Measurements from ENCODE around the gene C9orf78. TPM values are rescaled to one million over a fixed set of nuclear protein-coding genes. Genes with fewer than 3 reads are reported as not detected.

C9orf78 gene
- total RNA-seq, 1 experiment from 2014 or later: 36.4 TPM

- ChIA-PET CTCF (interaction anchor here (1.6 kb wide), 1 partner anchor 13 kb away, joined by 9 read pairs; no protein-coding TSS in a partner anchor), POLR2A (no interaction called here)
- no peaks in the 10 kb centered on the region for H3K27me3 Mint-ChIP-seq (ENCODE audit: low read depth)
- no peaks in the 10 kb centered on the region for H3K4me1 Mint-ChIP-seq
- no peaks in the 10 kb centered on the region for H3K9me3 Mint-ChIP-seq
- no peak overlapping the region for H3K27ac Mint-ChIP-seq
- DNase-seq (ENCODE audit: low spot score): no peak
- H3K4me3 Mint-ChIP-seq: no peak overlapping the region
- peaks cover 28% of the 10 kb centered on the region for H3K36me3 Mint-ChIP-seq
- TF ChIP-seq ZNF281 (CRISPR knock-in tag; IDR thresholded peaks at IDR 0.05): no peak
- no peak for TF ChIP-seq ZNF512 (CRISPR knock-in tag; IDR thresholded peaks at IDR 0.05; ENCODE audit: borderline replicate concordance)
- ATAC-seq: no peak
Measured at GRCh38 chr9:129860653-129861446, 25.8 kb upstream of the C9orf78 start.

- POLR2A ChIA-PET: no interaction called here
- CTCF ChIA-PET: interaction anchor here (1.0 kb wide), 1 partner anchor 17 kb away, joined by 3 read pairs; no protein-coding TSS in a partner anchor
- no peaks in the 10 kb centered on the region for H3K9me3 Mint-ChIP-seq
- no peaks in the 10 kb centered on the region for H3K27me3 Mint-ChIP-seq (ENCODE audit: low read depth)
- H3K36me3 Mint-ChIP-seq: peaks cover 30% of the 10 kb centered on the region
- no peak overlapping the region; the same call in 1 of the 2 replicates for H3K27ac Mint-ChIP-seq
- no peak for ATAC-seq
- TF ChIP-seq FOXP1 (CRISPR knock-in tag; IDR thresholded peaks at IDR 0.05; ENCODE audit: borderline replicate concordance) (no peak), FOXJ3 (CRISPR knock-in tag; IDR thresholded peaks at IDR 0.05; ENCODE audit: borderline replicate concordance) (no peak), ZNF138 (CRISPR knock-in tag; conservative IDR thresholded peaks at IDR 0.05) (no peak), SMAD3 (CRISPR knock-in tag; IDR thresholded peaks at IDR 0.05; ENCODE audit: borderline replicate concordance) (no peak), EMX1 (CRISPR knock-in tag; IDR thresholded peaks at IDR 0.05) (no peak), ZNF121 (CRISPR knock-in tag; IDR thresholded peaks at IDR 0.05) (no peak), JAZF1 (CRISPR knock-in tag; IDR thresholded peaks at IDR 0.05) (no peak), ZBTB21 (CRISPR knock-in tag; IDR thresholded peaks at IDR 0.05; ENCODE audit: borderline replicate concordance) (no peak), ZNF423 (CRISPR knock-in tag; IDR thresholded peaks at IDR 0.05) (no peak)
- no peaks in the 10 kb centered on the region for H3K4me1 Mint-ChIP-seq
- no peak overlapping the region for H3K4me3 Mint-ChIP-seq
- DNase-seq (ENCODE audit: low spot score): no peak
Measured at GRCh38 chr9:129858167-129858962, 23.3 kb upstream of the C9orf78 start.

GRCh38 chr9:129857207-129857606 lies 22.1 kb upstream of the C9orf78 start:
- POLR2A ChIA-PET: no interaction called here
- no peak for DNase-seq (ENCODE audit: low spot score)
- no peaks in the 10 kb centered on the region for H3K9me3 Mint-ChIP-seq
- CTCF ChIA-PET: interaction anchor here (1.0 kb wide), 1 partner anchor 18 kb away, joined by 3 read pairs; no protein-coding TSS in a partner anchor
- H3K27me3 Mint-ChIP-seq (ENCODE audit: low read depth): no peaks in the 10 kb centered on the region
- peaks cover 33% of the 10 kb centered on the region for H3K36me3 Mint-ChIP-seq
- no peak overlapping the region for H3K27ac Mint-ChIP-seq
- no peak for ATAC-seq
- no peak overlapping the region for H3K4me3 Mint-ChIP-seq
- no peaks in the 10 kb centered on the region for H3K4me1 Mint-ChIP-seq
- TF ChIP-seq E2F5 (CRISPR knock-in tag; IDR thresholded peaks at IDR 0.05) (no peak), CREM (CRISPR knock-in tag; IDR thresholded peaks at IDR 0.05) (no peak), ETV6 (CRISPR knock-in tag; IDR thresholded peaks at IDR 0.05) (no peak), ZNF512 (CRISPR knock-in tag; IDR thresholded peaks at IDR 0.05; ENCODE audit: borderline replicate concordance) (no peak), ZNF532 (CRISPR knock-in tag; IDR thresholded peaks at IDR 0.05; ENCODE audit: borderline replicate concordance) (no peak), ELF4 (CRISPR knock-in tag; IDR thresholded peaks at IDR 0.05; ENCODE audit: low read depth) (no peak), ATF3 (CRISPR knock-in tag; conservative IDR thresholded peaks at IDR 0.05) (no peak)
